Stimulated activated effector memory CD8-positive, alpha-beta T cell treated with anti-CD3 and anti-CD28 coated beads, Interleukin-12 subunit alpha, Interleukin-12 subunit beta, amount 100 ng/mL, for 72 hours (primary cell): ENCODE measurements around the gene AFAP1.
A peak's percentile ranks its signal among the peaks of the same experiment; 100 is the strongest.

ENCODE experiments used
- ATAC-seq: fragments of 150-1000 bp; cut with Tn5 transposase; 2 replicates; pipeline ENCODE4 v1.10.0; 2021
- DNase-seq, 2 donors: peaks; one replicate each; pipeline ENCODE4 v3.0.0; 2021 to 2022; ENCODE audit warnings: low spot score in 2 of 2
- H3K27ac Mint-ChIP-seq: one replicate; pipeline ENCODE4 v1.8.0; 2022; ENCODE audit warnings: mild to moderate bottlenecking, mixed read lengths
- H3K36me3 Mint-ChIP-seq: one replicate; pipeline ENCODE4 v1.8.0; 2022; ENCODE audit warnings: mild to moderate bottlenecking, mixed read lengths
- H3K4me1 Mint-ChIP-seq: one replicate; pipeline ENCODE4 v1.8.0; 2022; ENCODE audit warnings: mixed read lengths
- H3K4me3 Mint-ChIP-seq: one replicate; pipeline ENCODE4 v1.8.0; 2022; ENCODE audit warnings: mild to moderate bottlenecking, mixed read lengths
- H3K9me3 Mint-ChIP-seq: one replicate; pipeline ENCODE4 v1.8.0; 2022; ENCODE audit warnings: mixed read lengths

AFAP1 gene

GRCh38 chr4:7939377-7940108 lies at the start of gene AFAP1:
Gene AFAP1, minus strand, starts transcription at chr4:7939861. Its CDS starts 67,783 bp downstream, at chr4:7872078.
- H3K36me3 Mint-ChIP-seq: no peaks in the 10 kb centered on the region
- peak; percentile 89 for DNase-seq
- H3K4me3 Mint-ChIP-seq: peak within 1 kb of the TSS; percentile 61
- no peak within 1 kb of the TSS for H3K27ac Mint-ChIP-seq
- peaks cover 17% of the 10 kb centered on the region for H3K4me1 Mint-ChIP-seq
- no peaks in the 10 kb centered on the region for H3K9me3 Mint-ChIP-seq
- peak; percentile 96 for ATAC-seq

DNA sequence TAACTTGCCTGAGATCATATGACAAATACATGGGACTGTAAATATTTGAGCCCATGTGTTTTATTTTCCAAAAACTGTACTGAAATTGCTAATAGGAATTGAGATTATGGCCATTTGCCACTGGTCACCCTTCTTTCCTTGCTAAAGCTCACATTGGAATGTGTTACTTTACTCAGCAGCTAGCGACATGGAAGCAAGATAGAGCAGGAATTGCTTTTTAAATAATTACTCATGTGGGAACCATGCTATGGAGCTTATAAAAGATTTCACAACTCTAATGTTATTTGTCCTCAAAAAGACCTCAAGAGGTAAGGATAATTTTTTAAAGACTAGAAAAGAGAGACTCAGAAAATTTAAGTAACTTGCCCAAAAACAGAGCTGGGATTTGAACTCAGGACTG lies 48.8 kb upstream of the AFAP1 start:
- no peak for ATAC-seq
- no peak overlapping the region for H3K4me3 Mint-ChIP-seq

GRCh38 chr4:7987148-7987989 lies 47.7 kb upstream of the AFAP1 start:
- Mint-ChIP-seq H3K36me3 (no peaks in the 10 kb centered on the region), H3K4me1 (peaks cover 13% of the 10 kb centered on the region), H3K9me3 (no peaks in the 10 kb centered on the region), H3K4me3 (no peak overlapping the region), H3K27ac (no peak overlapping the region)
- ATAC-seq: peak; percentile 81
- peak; percentile 74 to 88 for DNase-seq

More for the DNA sequence above, 48.8 kb upstream of the AFAP1 start:
- H3K4me1 Mint-ChIP-seq: peaks cover 13% of the 10 kb centered on the region
- H3K9me3 Mint-ChIP-seq: no peaks in the 10 kb centered on the region
- H3K36me3 Mint-ChIP-seq: no peaks in the 10 kb centered on the region
- H3K27ac Mint-ChIP-seq: no peak overlapping the region
- DNase-seq: no peak

GRCh38 chr4:7985891-7986441 lies 46.3 kb upstream of the AFAP1 start:
- H3K4me1 Mint-ChIP-seq: peaks cover 24% of the 10 kb centered on the region
- no peak overlapping the region for H3K27ac Mint-ChIP-seq
- no peaks in the 10 kb centered on the region for H3K36me3 Mint-ChIP-seq
- no peaks in the 10 kb centered on the region for H3K9me3 Mint-ChIP-seq
- no peak for DNase-seq
- peak; percentile 43 for ATAC-seq
- H3K4me3 Mint-ChIP-seq: peak overlapping the region; percentile 44

- Mint-ChIP-seq H3K27ac (no peak overlapping the region), H3K9me3 (no peaks in the 10 kb centered on the region), H3K4me3 (no peak overlapping the region), H3K36me3 (no peaks in the 10 kb centered on the region), H3K4me1 (peaks cover 24% of the 10 kb centered on the region)
- DNase-seq (no peak), ATAC-seq (no peak)
Observed at GRCh38 chr4:7985072-7985471, 45.4 kb upstream of the AFAP1 start.

DNA sequence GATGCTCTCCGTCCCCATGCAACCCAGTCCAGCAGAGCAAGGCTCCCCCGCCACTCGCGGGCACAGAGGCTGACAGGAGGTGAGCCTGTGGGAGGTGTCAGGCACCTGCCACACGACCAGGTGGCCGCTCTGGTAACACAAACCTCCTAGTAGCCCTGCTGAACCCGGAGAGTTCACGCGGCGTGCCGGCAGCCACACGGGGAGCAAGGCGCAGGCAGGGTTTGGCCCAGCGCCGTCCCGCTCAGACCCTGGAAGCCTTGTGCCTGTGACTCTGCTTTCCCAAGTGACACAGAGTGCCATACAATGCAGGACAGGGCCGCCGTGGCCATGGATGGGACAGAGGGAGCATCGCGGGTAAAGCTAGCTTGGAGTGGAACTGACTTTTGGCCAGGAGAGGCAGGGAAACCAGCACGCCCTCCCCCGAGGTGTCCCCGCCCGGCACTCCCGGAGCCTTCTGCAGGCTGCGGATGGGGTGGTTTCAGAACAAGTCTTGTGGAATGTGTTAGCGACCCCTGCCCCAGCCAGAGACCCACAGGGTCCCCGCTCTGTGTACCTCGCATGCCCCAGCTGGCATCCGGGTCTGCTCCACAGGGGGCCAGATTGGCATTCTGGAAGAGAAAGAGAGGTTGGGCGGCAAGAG lies 44.7 kb upstream of the AFAP1 start:
- Mint-ChIP-seq H3K9me3 (no peaks in the 10 kb centered on the region), H3K36me3 (no peaks in the 10 kb centered on the region), H3K4me1 (peaks cover 30% of the 10 kb centered on the region), H3K4me3 (no peak overlapping the region), H3K27ac (no peak overlapping the region)
- no peak for DNase-seq
- no peak for ATAC-seq

DNA sequence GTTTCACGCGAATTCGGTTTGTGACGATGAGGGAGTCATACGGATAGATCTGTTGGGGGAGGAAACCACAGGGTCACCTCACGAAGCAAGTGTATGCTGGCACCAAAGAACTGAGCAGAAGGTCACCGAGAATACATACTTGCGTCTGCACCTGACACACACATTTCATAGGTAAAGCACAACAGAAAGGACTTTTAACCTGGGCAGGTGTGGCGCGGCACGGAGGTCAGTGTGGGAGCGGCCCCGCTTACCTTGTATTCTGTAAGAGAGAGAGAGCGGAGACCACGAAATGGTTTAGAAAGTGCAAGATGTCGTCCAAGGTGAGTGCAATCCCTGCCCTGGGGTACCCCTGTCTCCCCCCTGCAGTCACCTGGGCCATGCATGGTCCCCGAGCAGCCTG lies 43.6 kb upstream of the AFAP1 start:
- no peak overlapping the region for H3K4me3 Mint-ChIP-seq

GRCh38 chr4:7981738-7982394 lies 42.2 kb upstream of the AFAP1 start:
- peak overlapping the region; percentile 20 for H3K27ac Mint-ChIP-seq

More for the DNA sequence above, 43.6 kb upstream of the AFAP1 start:
- H3K36me3 Mint-ChIP-seq: no peaks in the 10 kb centered on the region
- no peak for DNase-seq
- H3K4me1 Mint-ChIP-seq: peaks cover 34% of the 10 kb centered on the region
- no peaks in the 10 kb centered on the region for H3K9me3 Mint-ChIP-seq
- no peak for ATAC-seq
- no peak overlapping the region for H3K27ac Mint-ChIP-seq

DNA sequence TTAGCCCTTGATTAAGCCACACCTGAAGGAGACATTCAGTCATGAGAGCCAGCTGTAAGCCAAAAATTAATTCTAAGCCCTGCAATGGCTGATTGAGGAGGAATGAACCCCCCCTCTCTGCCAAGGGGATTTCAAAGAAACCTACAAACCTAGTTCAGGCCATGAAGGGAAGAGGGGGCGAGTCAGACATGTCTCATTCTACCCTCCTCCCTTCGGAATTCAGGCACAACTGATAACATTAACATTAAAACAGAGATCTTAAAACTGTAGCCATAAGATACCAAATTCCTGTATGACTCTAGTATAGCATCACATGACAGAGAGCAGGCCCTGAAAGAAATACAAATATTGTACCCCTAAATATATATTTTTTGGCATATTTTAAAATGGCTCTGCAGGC lies 40.4 kb upstream of the AFAP1 start:
- ATAC-seq (no peak), DNase-seq (no peak)
- Mint-ChIP-seq H3K27ac (peak overlapping the region; percentile 33), H3K36me3 (no peaks in the 10 kb centered on the region), H3K4me1 (peaks cover 40% of the 10 kb centered on the region), H3K9me3 (no peaks in the 10 kb centered on the region), H3K4me3 (no peak overlapping the region)

More at GRCh38 chr4:7981738-7982394, 42.2 kb upstream of the AFAP1 start:
- peaks cover 34% of the 10 kb centered on the region for H3K4me1 Mint-ChIP-seq
- H3K9me3 Mint-ChIP-seq: no peaks in the 10 kb centered on the region
- ATAC-seq: no peak
- no peaks in the 10 kb centered on the region for H3K36me3 Mint-ChIP-seq
- DNase-seq: no peak
- no peak overlapping the region for H3K4me3 Mint-ChIP-seq

DNA sequence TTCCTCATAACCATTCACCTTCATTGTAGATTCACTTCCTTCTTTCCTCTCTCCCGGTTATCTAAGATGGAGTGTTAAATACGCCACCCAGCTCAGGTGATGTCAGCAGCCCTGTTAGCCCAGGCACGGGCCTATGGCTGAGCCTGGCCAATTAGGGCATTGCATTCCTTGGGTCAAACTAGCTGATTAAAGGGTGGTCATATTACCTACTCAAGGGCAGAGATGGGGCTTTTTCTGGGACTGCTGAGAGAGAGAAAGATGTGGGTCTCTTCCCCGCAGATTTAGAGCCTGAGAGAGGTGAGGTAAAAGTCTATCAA lies 39.9 kb upstream of the AFAP1 start:
- Mint-ChIP-seq H3K27ac (peak overlapping the region; percentile 33), H3K4me3 (no peak overlapping the region), H3K36me3 (peaks cover 3% of the 10 kb centered on the region), H3K9me3 (no peaks in the 10 kb centered on the region), H3K4me1 (peaks cover 44% of the 10 kb centered on the region)
- no peak for DNase-seq
- ATAC-seq: no peak

GRCh38 chr4:7978907-7979651 lies 39.4 kb upstream of the AFAP1 start:
- no peak overlapping the region for H3K4me3 Mint-ChIP-seq

DNA sequence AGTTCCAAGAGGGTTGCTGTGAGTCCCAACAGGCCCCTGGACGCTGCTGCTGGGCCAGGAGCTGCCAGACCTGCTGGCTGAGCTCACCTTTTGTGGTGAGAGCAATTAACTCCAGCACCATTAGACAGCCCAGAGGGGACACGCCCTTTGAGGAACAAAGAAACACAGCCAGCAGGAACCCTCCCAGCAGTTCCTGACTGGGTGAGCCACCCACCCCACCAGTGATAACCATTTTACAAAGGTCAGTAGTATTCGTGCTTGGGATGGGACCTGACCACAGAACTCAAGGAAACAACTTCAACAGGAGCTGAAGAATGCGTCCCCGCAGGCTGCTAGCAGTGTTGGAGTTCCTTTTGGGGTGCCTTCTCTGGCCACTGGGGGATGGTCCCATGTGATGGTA lies 38.8 kb upstream of the AFAP1 start:
- H3K4me3 Mint-ChIP-seq: no peak overlapping the region
- peak overlapping the region; percentile 52 for H3K27ac Mint-ChIP-seq
- H3K4me1 Mint-ChIP-seq: peaks cover 55% of the 10 kb centered on the region
- no peak for DNase-seq
- peaks cover 11% of the 10 kb centered on the region for H3K36me3 Mint-ChIP-seq
- ATAC-seq: no peak
- H3K9me3 Mint-ChIP-seq: no peaks in the 10 kb centered on the region

More at GRCh38 chr4:7978907-7979651, 39.4 kb upstream of the AFAP1 start:
- H3K36me3 Mint-ChIP-seq: peaks cover 5% of the 10 kb centered on the region
- H3K4me1 Mint-ChIP-seq: peaks cover 49% of the 10 kb centered on the region
- no peaks in the 10 kb centered on the region for H3K9me3 Mint-ChIP-seq
- DNase-seq (no peak), ATAC-seq (no peak)
- H3K27ac Mint-ChIP-seq: peak overlapping the region; percentile 33

DNA sequence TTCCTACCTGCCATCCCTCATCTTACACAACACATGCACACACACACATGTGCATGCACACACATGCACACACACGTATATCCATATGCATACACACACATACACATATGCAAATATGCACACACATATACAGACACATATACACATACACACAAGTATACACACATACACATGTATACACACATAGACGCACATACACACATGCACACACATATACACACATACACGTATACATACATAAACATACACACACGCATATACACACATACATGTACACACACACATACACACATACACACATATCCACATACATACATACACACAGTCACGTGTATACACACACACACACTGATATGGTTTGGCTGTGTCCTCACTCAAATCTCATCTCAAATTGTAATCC lies 37.0 kb upstream of the AFAP1 start:
- Mint-ChIP-seq H3K4me3 (no peak overlapping the region), H3K36me3 (peaks cover 30% of the 10 kb centered on the region), H3K4me1 (peaks cover 67% of the 10 kb centered on the region), H3K9me3 (no peaks in the 10 kb centered on the region), H3K27ac (no peak overlapping the region)
- no peak for DNase-seq
- no peak for ATAC-seq

DNA sequence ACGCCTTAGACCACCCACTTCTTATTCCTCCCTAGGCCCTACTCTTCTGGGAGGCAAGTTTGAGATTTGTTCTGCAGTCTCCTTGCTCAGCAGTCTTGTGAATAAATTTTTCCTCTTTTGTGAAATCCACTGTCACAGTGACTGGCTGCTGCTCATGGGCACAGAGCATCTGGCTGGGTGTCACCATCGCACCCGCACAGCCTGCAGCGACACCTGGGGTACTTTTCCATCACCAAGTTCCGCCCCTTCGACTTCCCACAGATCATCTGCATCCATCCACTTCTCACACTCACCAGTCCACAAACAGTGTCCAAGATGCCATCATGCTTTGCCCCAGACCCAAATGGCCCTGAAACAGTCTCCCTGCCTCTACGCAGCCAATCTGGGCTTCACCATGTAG lies 36.4 kb upstream of the AFAP1 start:
- H3K36me3 Mint-ChIP-seq: peaks cover 32% of the 10 kb centered on the region
- H3K9me3 Mint-ChIP-seq: no peaks in the 10 kb centered on the region
- no peak overlapping the region for H3K27ac Mint-ChIP-seq
- no peak for ATAC-seq
- H3K4me1 Mint-ChIP-seq: peaks cover 68% of the 10 kb centered on the region
- DNase-seq: no peak
- H3K4me3 Mint-ChIP-seq: no peak overlapping the region
